Endothelial cell of umbilical vein (primary cell): ENCODE data around the gene RAPGEF3. TPM values are rescaled to one million over a fixed set of nuclear protein-coding genes. Genes with fewer than 3 reads are reported as not detected.

ENCODE experiments used
- BruUV-seq: library from RNA; stranded (reverse); fragments of 400-500 nt; replicated peaks from 2 replicates; lab custom pipeline; 2021; lab: Mats Ljungman, UMichigan
- CTCF ChIA-PET: fragments of 300-600, 350-600 bp; sonication (Branson Sonifier 250); formaldehyde crosslinking; loops from one replicate; lab custom pipeline; 2021; ENCODE audit warnings: antibody characterized with exemption, inconsistent platforms; lab: Charles Lee
- POLR2A ChIA-PET: fragments of 300-600, 350-600 bp; sonication (Branson Sonifier 250); formaldehyde crosslinking; loops from one replicate; lab custom pipeline; 2021; ENCODE audit warnings: antibody characterized with exemption, inconsistent platforms; lab: Charles Lee
- DNase-seq: peaks from one replicate; pipeline ENCODE4 v3.0.0-alpha.2; 2011; ENCODE audit warnings: low read depth, low spot score
- FAIRE-seq: peaks from 2 replicates; lab custom pipeline; 2011; peaks lifted over from hg19 to GRCh38; lab: Jason Lieb, UNC
- H2AFZ ChIP-seq: 2 replicates; pipeline ENCODE4 v1.6.0; 2012; ENCODE audit warnings: low read depth, low read length, control low read depth, inconsistent platforms
- H3K27ac ChIP-seq: 2 replicates; pipeline ENCODE4 v1.5.1; 2011; ENCODE audit warnings: low read depth, mild to moderate bottlenecking, control low read depth, low read length, moderate library complexity; ENCODE audit not compliant: insufficient read depth
- H3K27me3 ChIP-seq, 2 experiments: 2 replicates each; pipeline versions ENCODE4 v1.6.0 to v1.6.1; 2011; ENCODE audit warnings: low read length in 2 of 2, mixed read lengths in 1 of 2; ENCODE audit not compliant: control insufficient read depth in 2 of 2, insufficient read depth in 2 of 2
- H3K36me3 ChIP-seq, 2 experiments: 2 replicates in 1 of 2; 3 replicates in 1 of 2; pipeline ENCODE4 v1.5.1; 2011; ENCODE audit warnings: low read length in 2 of 2, mild to moderate bottlenecking in 1 of 2, moderate library complexity in 1 of 2; ENCODE audit not compliant: control insufficient read depth in 2 of 2, insufficient read depth in 2 of 2; ENCODE audit errors: extremely low read depth in 1 of 2
- H3K4me1 ChIP-seq: 3 replicates; pipeline ENCODE4 v1.5.1; 2011; ENCODE audit warnings: mild to moderate bottlenecking, low read length; ENCODE audit not compliant: control insufficient read depth, insufficient read depth; ENCODE audit errors: extremely low read depth
- H3K4me2 ChIP-seq: 2 replicates; pipeline ENCODE4 v1.6.1; 2011; ENCODE audit warnings: low read length, control low read depth, mixed read lengths; ENCODE audit not compliant: insufficient read depth
- H3K4me3 ChIP-seq, 3 experiments: fragments of 200-600 bp in 1 of 3; sonication (generic), shearing (Covaris generic) in 1 of 3; replicated peaks in 1 of 3; 2 replicates each; pipeline ENCODE4 v1.5.1; 2011 to 2016; ENCODE audit warnings: control low read depth in 3 of 3, low read length in 3 of 3, mild to moderate bottlenecking in 2 of 3, inconsistent platforms in 1 of 3, low read depth in 1 of 3, moderate library complexity in 1 of 3; ENCODE audit not compliant: insufficient read depth in 1 of 3
- H3K79me2 ChIP-seq: 2 replicates; pipeline ENCODE4 v1.6.0; 2012; ENCODE audit warnings: low read length, inconsistent platforms; ENCODE audit not compliant: control insufficient read depth, insufficient read depth
- H3K9ac ChIP-seq: replicated peaks from 2 replicates; pipeline ENCODE3; 2011; ENCODE audit warnings: low read length, control low read depth; ENCODE audit not compliant: insufficient read depth; ENCODE audit errors: extremely low read depth
- H3K9me1 ChIP-seq: replicated peaks from 3 replicates; pipeline ENCODE4 v1.6.0; 2011; ENCODE audit warnings: mild to moderate bottlenecking, low read length; ENCODE audit not compliant: control insufficient read depth, insufficient read depth; ENCODE audit errors: extremely low read depth
- H3K9me3 ChIP-seq: replicated peaks from 2 replicates; pipeline ENCODE4 v1.5.1; 2012; ENCODE audit warnings: low read length, inconsistent platforms; ENCODE audit not compliant: control insufficient read depth, insufficient read depth
- H4K20me1 ChIP-seq: replicated peaks from 2 replicates; pipeline ENCODE3; 2011; ENCODE audit warnings: mild to moderate bottlenecking, low read length; ENCODE audit not compliant: control insufficient read depth, insufficient read depth; ENCODE audit errors: extremely low read depth
- EZH2 ChIP-seq: IDR thresholded peaks from 2 replicates; pipeline ENCODE4 v1.6.1; 2012; ENCODE audit warnings: borderline replicate concordance, low read depth, mild to moderate bottlenecking, moderate library complexity, low read length, inconsistent platforms; ENCODE audit not compliant: severe bottlenecking
- GATA2 ChIP-seq: IDR thresholded peaks from 2 replicates; pipeline ENCODE4 v1.7.0; 2011; ENCODE audit warnings: low read depth, mild to moderate bottlenecking, moderate library complexity, mixed read lengths, low read length; ENCODE audit not compliant: insufficient read length, insufficient read depth
- JUN ChIP-seq: IDR thresholded peaks from 2 replicates; pipeline ENCODE4 v1.6.1; 2011; ENCODE audit warnings: borderline replicate concordance, low read depth; ENCODE audit not compliant: insufficient read length, insufficient read depth
- MYC ChIP-seq: IDR thresholded peaks from one replicate; pipeline ENCODE4 v1.6.1; 2011; ENCODE audit warnings: mild to moderate bottlenecking, low read depth, low read length
- POLR2AphosphoS5 ChIP-seq: IDR thresholded peaks from 2 replicates; pipeline ENCODE4 v1.6.1; 2012; ENCODE audit warnings: low read depth, mild to moderate bottlenecking, control low read depth, low read length, moderate library complexity; ENCODE audit not compliant: insufficient read depth
- dilution Hi-C: fragments of 300-500 bp; cut with MboI; formaldehyde crosslinking; loops from one replicate; pipeline ENCODE4 v1.15.0; 2019; ENCODE audit warnings: low sequenced_read_pairs; ENCODE audit not compliant: extremely low pct_ligation_motif_present
- intact Hi-C: fragments of 100-400 bp; cut with micrococcal nuclease; formaldehyde crosslinking; loops from one replicate; pipeline ENCODE4 v1.10.0; 2022
- polyA plus RNA-seq, 4 experiments: library from polyadenylated mRNA; depleted of rRNA in 3 of 4; stranded (reverse) in 3 of 4; unstranded in 1 of 4; fragments of >200 nt; gene quantifications; 2 replicates each; pipeline versions ENCODE4 v1.2.1 to v1.2.3, GENCODE V29; 2011 to 2012; ENCODE audit warnings: missing spikeins in 1 of 4
- total RNA-seq: library from RNA; stranded (reverse); gene quantifications from 2 replicates; pipeline ENCODE4 v1.2.3, GENCODE V29; 2021
- TF ChIP-seq, protein P1 (sequence below), 2 donors: IDR thresholded peaks; 1 replicate in 1 of 2; 2 replicates in 1 of 2; pipeline ENCODE4 v1.5.1; 2011; ENCODE audit warnings: low read length in 2 of 2, mild to moderate bottlenecking in 2 of 2, moderate library complexity in 2 of 2, control low read depth in 1 of 2, inconsistent platforms in 1 of 2, low read depth in 1 of 2; ENCODE audit not compliant: insufficient read depth in 1 of 2; ENCODE audit errors: extremely low read depth in 1 of 2
- TF ChIP-seq, protein P2 (sequence below): IDR thresholded peaks from 2 replicates; pipeline ENCODE4 v1.6.1; 2011; ENCODE audit not compliant: insufficient read depth, insufficient read length

RAPGEF3 gene
- total and polyA plus RNA-seq, 2 donors (not counting 3 experiments of a cell fraction or from before 2014, with no cell fraction given), result 34.5 to 55.1 TPM

- Histone ChIP-seq H4K20me1 (no peaks in the 10 kb centered on the region), H3K4me2 (no peak overlapping the region), H3K9ac (no peak overlapping the region), H3K27me3 (no peaks in the 10 kb centered on the region), H2AFZ (no peak overlapping the region), H3K9me3 (no peaks in the 10 kb centered on the region), H3K27ac (no peak overlapping the region), H3K9me1 (no peaks in the 10 kb centered on the region), H3K4me1 (no peaks in the 10 kb centered on the region), H3K4me3 (no peak overlapping the region), H3K79me2 (no peaks in the 10 kb centered on the region), H3K36me3 (peaks cover 0 to 6% of the 10 kb centered on the region in 2 experiments)
- dilution Hi-C loops, result no loop called here
- BruUV-seq, result no TSS peak
- no peak for TF ChIP-seq EZH2
- no peak for TF ChIP-seq JUN
- TF ChIP-seq, protein P1, sequence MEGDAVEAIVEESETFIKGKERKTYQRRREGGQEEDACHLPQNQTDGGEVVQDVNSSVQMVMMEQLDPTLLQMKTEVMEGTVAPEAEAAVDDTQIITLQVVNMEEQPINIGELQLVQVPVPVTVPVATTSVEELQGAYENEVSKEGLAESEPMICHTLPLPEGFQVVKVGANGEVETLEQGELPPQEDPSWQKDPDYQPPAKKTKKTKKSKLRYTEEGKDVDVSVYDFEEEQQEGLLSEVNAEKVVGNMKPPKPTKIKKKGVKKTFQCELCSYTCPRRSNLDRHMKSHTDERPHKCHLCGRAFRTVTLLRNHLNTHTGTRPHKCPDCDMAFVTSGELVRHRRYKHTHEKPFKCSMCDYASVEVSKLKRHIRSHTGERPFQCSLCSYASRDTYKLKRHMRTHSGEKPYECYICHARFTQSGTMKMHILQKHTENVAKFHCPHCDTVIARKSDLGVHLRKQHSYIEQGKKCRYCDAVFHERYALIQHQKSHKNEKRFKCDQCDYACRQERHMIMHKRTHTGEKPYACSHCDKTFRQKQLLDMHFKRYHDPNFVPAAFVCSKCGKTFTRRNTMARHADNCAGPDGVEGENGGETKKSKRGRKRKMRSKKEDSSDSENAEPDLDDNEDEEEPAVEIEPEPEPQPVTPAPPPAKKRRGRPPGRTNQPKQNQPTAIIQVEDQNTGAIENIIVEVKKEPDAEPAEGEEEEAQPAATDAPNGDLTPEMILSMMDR (IDR thresholded peaks at IDR 0.05; ENCODE audit: extremely low read depth in 1 of 2, insufficient read depth in 1 of 2, low read depth in 1 of 2, low read length in 2 of 2), result no peak
- no peak for TF ChIP-seq GATA2
- no peak for TF ChIP-seq POLR2AphosphoS5
- TF ChIP-seq MYC, result no peak
- TF ChIP-seq, protein P2, sequence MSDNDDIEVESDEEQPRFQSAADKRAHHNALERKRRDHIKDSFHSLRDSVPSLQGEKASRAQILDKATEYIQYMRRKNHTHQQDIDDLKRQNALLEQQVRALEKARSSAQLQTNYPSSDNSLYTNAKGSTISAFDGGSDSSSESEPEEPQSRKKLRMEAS, result no peak
- ChIA-PET CTCF (interaction anchor here (0.9 to 3.2 kb wide), 13 partner anchors 8 to 1013 kb away, joined by 3 to 54 read pairs (median 12); partner anchors contain the start of gene RPAP3), POLR2A (no interaction called here)
- DNase-seq (no peak), FAIRE-seq (no peak)
- intact Hi-C loops, result no loop called here
Observed at GRCh38 chr12:47687636-47688035, 71.0 kb downstream of the RAPGEF3 start.
